Fibroblast of lung (primary cell): Measurements from ENCODE around the gene SLC11A2. TPM values are rescaled to one million over a fixed set of nuclear protein-coding genes. Genes with fewer than 3 reads are reported as not detected.

Experiments
- DNase-seq, 2 donors: peaks; one replicate each; pipeline versions ENCODE4 v3.0.0 to v3.0.0-alpha.2; 2010; ENCODE audit warnings: low read depth in 2 of 2
- H2AFZ ChIP-seq: 2 replicates; pipeline ENCODE4 v1.5.1; 2012; ENCODE audit warnings: low read length, control low read depth, inconsistent platforms
- H3K27ac ChIP-seq: 2 replicates; pipeline ENCODE4 v1.5.1; 2011; ENCODE audit warnings: low read length, control low read depth; ENCODE audit not compliant: insufficient read depth
- H3K27me3 ChIP-seq: 2 replicates; pipeline ENCODE4 v1.5.1; 2011; ENCODE audit warnings: mild to moderate bottlenecking, low read length; ENCODE audit not compliant: control insufficient read depth, insufficient read depth
- H3K36me3 ChIP-seq: 2 replicates; pipeline ENCODE4 v1.5.1; 2011; ENCODE audit warnings: low read length; ENCODE audit not compliant: control insufficient read depth, insufficient read depth
- H3K4me1 ChIP-seq: 2 replicates; pipeline ENCODE4 v1.5.1; 2011; ENCODE audit warnings: low read length; ENCODE audit not compliant: control insufficient read depth, insufficient read depth; ENCODE audit errors: extremely low read depth
- H3K4me2 ChIP-seq: 2 replicates; pipeline ENCODE4 v1.5.1; 2011; ENCODE audit warnings: low read length, control low read depth; ENCODE audit not compliant: insufficient read depth; ENCODE audit errors: extremely low read depth
- H3K4me3 ChIP-seq, 4 experiments: fragments of 200-600 bp in 1 of 4; sonication (generic) in 1 of 4; replicated peaks in 1 of 4; 2 replicates each; pipeline ENCODE4 v1.5.1; 2011 to 2016; ENCODE audit warnings: low read length in 4 of 4, low read depth in 3 of 4, mild to moderate bottlenecking in 3 of 4, control low read depth in 2 of 4, inconsistent platforms in 1 of 4, mixed read lengths in 1 of 4; ENCODE audit not compliant: insufficient read depth in 1 of 4; ENCODE audit errors: control extremely low read depth in 1 of 4
- H3K79me2 ChIP-seq: 2 replicates; pipeline ENCODE4 v1.5.1; 2012; ENCODE audit warnings: mild to moderate bottlenecking, low read length, inconsistent platforms; ENCODE audit not compliant: control insufficient read depth, insufficient read depth
- H3K9ac ChIP-seq: 2 replicates; pipeline ENCODE4 v1.5.1; 2011; ENCODE audit warnings: mild to moderate bottlenecking, low read length, control low read depth; ENCODE audit not compliant: insufficient read depth
- H3K9me3 ChIP-seq: 2 replicates; pipeline ENCODE4 v1.5.1; 2012; ENCODE audit warnings: low read depth, low read length; ENCODE audit not compliant: control insufficient read depth, insufficient read depth
- H4K20me1 ChIP-seq: 2 replicates; pipeline ENCODE4 v1.5.1; 2011; ENCODE audit warnings: low read length; ENCODE audit not compliant: control insufficient read depth, insufficient read depth; ENCODE audit errors: extremely low read depth
- CTCF ChIP-seq, 2 donors: IDR thresholded peaks in 1 of 2; conservative IDR thresholded peaks in 1 of 2; 1 replicate in 1 of 2; 2 replicates in 1 of 2; pipeline ENCODE4 v1.5.1; 2011 to 2012; ENCODE audit warnings: low read length in 2 of 2, control low read depth in 1 of 2, inconsistent platforms in 1 of 2, low read depth in 1 of 2, mild to moderate bottlenecking in 1 of 2
- EZH2 ChIP-seq: IDR thresholded peaks from 2 replicates; pipeline ENCODE4 v1.5.1; 2012; ENCODE audit warnings: low read length, control low read depth, mild to moderate bottlenecking; ENCODE audit errors: missing control alignments
- polyA plus RNA-seq, 2 donors: library from polyadenylated mRNA; depleted of rRNA in 1 of 2; stranded (reverse) in 1 of 2; unstranded in 1 of 2; fragments of >200 nt; gene quantifications; 2 replicates each; pipeline ENCODE4 v1.2.1, GENCODE V29; 2011 to 2012; ENCODE audit warnings: missing spikeins in 1 of 2
- total RNA-seq: library from RNA; depleted of rRNA; stranded (reverse); fragments of >200 nt; gene quantifications from 2 replicates; pipeline ENCODE4 v1.2.1, GENCODE V29; 2014

Gene SLC11A2
- total and polyA plus RNA-seq, 2 donors (not counting 1 experiment from before 2014, with no cell fraction given): 38.6 to 75.0 TPM

GRCh38 chr12:51004504-51004903, 21.7 kb downstream of the SLC11A2 start:
- Histone ChIP-seq H3K27me3 (no peaks in the 10 kb centered on the region), H3K4me1 (no peaks in the 10 kb centered on the region)
- TF ChIP-seq CTCF (conservative IDR thresholded peaks at IDR 0.05 in 1 of 2, IDR thresholded peaks at IDR 0.05 in 1 of 2; ENCODE audit: low read depth in 1 of 2, low read length in 2 of 2) (no peak), EZH2 (no peak)

GRCh38 chr12:51001799-51002198, 24.4 kb downstream of the SLC11A2 start:
- Histone ChIP-seq H3K79me2 (no peaks in the 10 kb centered on the region), H3K9me3 (no peaks in the 10 kb centered on the region), H2AFZ (no peak overlapping the region), H3K4me2 (no peak overlapping the region), H3K36me3 (peaks cover 4% of the 10 kb centered on the region), H3K27me3 (no peaks in the 10 kb centered on the region), H3K9ac (no peak overlapping the region), H3K4me3 (no peak overlapping the region), H3K27ac (no peak overlapping the region), H4K20me1 (no peaks in the 10 kb centered on the region), H3K4me1 (no peaks in the 10 kb centered on the region)
- no peak for DNase-seq
- TF ChIP-seq EZH2 (no peak), CTCF (conservative IDR thresholded peaks at IDR 0.05 in 1 of 2, IDR thresholded peaks at IDR 0.05 in 1 of 2; ENCODE audit: low read depth in 1 of 2, low read length in 2 of 2) (no peak)

More at GRCh38 chr12:51004504-51004903, 21.7 kb downstream of the SLC11A2 start:
- no peak for DNase-seq
- H3K27ac ChIP-seq: no peak overlapping the region
- H3K36me3 ChIP-seq: peaks cover 3% of the 10 kb centered on the region
- H3K9me3 ChIP-seq: no peaks in the 10 kb centered on the region
- H3K79me2 ChIP-seq: no peaks in the 10 kb centered on the region
- H3K4me2 ChIP-seq: no peak overlapping the region
- H3K4me3 ChIP-seq: no peak overlapping the region
- no peak overlapping the region for H2AFZ ChIP-seq
- H4K20me1 ChIP-seq: no peaks in the 10 kb centered on the region
- no peak overlapping the region for H3K9ac ChIP-seq

- DNase-seq: peak in 1 of 2 donors; percentile 72
- no peaks in the 10 kb centered on the region for H3K4me1 ChIP-seq
- H3K36me3 ChIP-seq: peaks cover 7% of the 10 kb centered on the region
- H3K4me2 ChIP-seq: no peak overlapping the region
- H2AFZ ChIP-seq: no peak overlapping the region
- H3K79me2 ChIP-seq: no peaks in the 10 kb centered on the region
- no peaks in the 10 kb centered on the region for H3K27me3 ChIP-seq
- TF ChIP-seq CTCF (conservative IDR thresholded peaks at IDR 0.05 in 1 of 2, IDR thresholded peaks at IDR 0.05 in 1 of 2; ENCODE audit: low read depth in 1 of 2, low read length in 2 of 2): no peak
- TF ChIP-seq EZH2: no peak
- no peak overlapping the region for H3K9ac ChIP-seq
- no peak overlapping the region for H3K4me3 ChIP-seq
- no peaks in the 10 kb centered on the region for H4K20me1 ChIP-seq
- no peaks in the 10 kb centered on the region for H3K9me3 ChIP-seq
- no peak overlapping the region for H3K27ac ChIP-seq
Observed at GRCh38 chr12:51000245-51000644, 25.9 kb downstream of the SLC11A2 start.
